Panc1 (cell line): ENCODE results near the gene PRCC. TPM values are rescaled to one million over a fixed set of nuclear protein-coding genes. Genes with fewer than 3 reads are reported as not detected.
A peak's percentile ranks its signal among the peaks of the same experiment; 100 is the strongest.

Source experiments
- ATAC-seq: fragments of 200-7000 bp; cut with Tn5 transposase; 2 replicates; pipeline ENCODE4 v1.9.1; 2020; ENCODE audit warnings: mild to moderate bottlenecking, moderate library complexity
- BruUV-seq: library from RNA; stranded (reverse); fragments of 400-500 nt; replicated peaks from 2 replicates; lab custom pipeline; 2021; lab: Mats Ljungman, UMichigan
- CTCF ChIA-PET: fragments of 300-600 bp; sonication (Branson Sonifier 250); formaldehyde crosslinking; loops from one replicate; lab custom pipeline; 2022; ENCODE audit warnings: antibody characterized with exemption; lab: Charles Lee
- POLR2A ChIA-PET: fragments of 300-600 bp; sonication (Branson Sonifier 250); formaldehyde crosslinking; loops from one replicate; lab custom pipeline; 2022; ENCODE audit warnings: antibody characterized with exemption; lab: Charles Lee
- DNase-seq: peaks from one replicate; pipeline ENCODE4 v3.0.0-alpha.2; 2010; ENCODE audit warnings: low read depth, low spot score
- H3K27ac ChIP-seq: 2 replicates; pipeline ENCODE4 v1.5.1; 2011; ENCODE audit warnings: mild to moderate bottlenecking, low read length, inconsistent platforms
- H3K27me3 ChIP-seq: fragments of 200-500 bp; sonication (Bioruptor generic); 2 replicates; pipeline ENCODE4 v1.6.0; 2014; ENCODE audit warnings: low read length, inconsistent platforms; ENCODE audit not compliant: control insufficient read depth, insufficient read depth
- H3K36me3 ChIP-seq: fragments of 200-500 bp; sonication (Bioruptor generic); 2 replicates; pipeline ENCODE4 v1.5.1; 2014; ENCODE audit warnings: inconsistent platforms, mild to moderate bottlenecking, low read length, moderate library complexity; ENCODE audit not compliant: control insufficient read depth, insufficient read depth
- H3K4me1 ChIP-seq: 2 replicates; pipeline ENCODE4 v1.5.1; 2011; ENCODE audit warnings: inconsistent platforms, mild to moderate bottlenecking, low read length, moderate library complexity; ENCODE audit not compliant: control insufficient read depth, insufficient read depth
- H3K4me3 ChIP-seq, 2 experiments: 2 replicates each; pipeline ENCODE4 v1.5.1; 2011 to 2012; ENCODE audit warnings: low read depth in 2 of 2, low read length in 2 of 2, mild to moderate bottlenecking in 2 of 2, inconsistent platforms in 1 of 2, moderate library complexity in 1 of 2
- H3K9me3 ChIP-seq: fragments of 200-500 bp; sonication (Bioruptor generic); 2 replicates; pipeline ENCODE4 v1.5.1; 2014; ENCODE audit warnings: low read depth, mild to moderate bottlenecking, inconsistent platforms, low read length, moderate library complexity; ENCODE audit not compliant: control insufficient read depth, insufficient read depth
- CTCF ChIP-seq: fragments of 450-650 bp; IDR thresholded peaks from 2 replicates; pipeline ENCODE4 v1.5.1; 2017; ENCODE audit warnings: mild to moderate bottlenecking
- POLR2AphosphoS5 ChIP-seq: IDR thresholded peaks from 2 replicates; pipeline ENCODE4 v1.6.1; 2012; ENCODE audit warnings: mild to moderate bottlenecking, low read depth, low read length, moderate library complexity
- SIN3A ChIP-seq: IDR thresholded peaks from 2 replicates; pipeline ENCODE4 v1.6.1; 2012; ENCODE audit warnings: low read depth, mild to moderate bottlenecking, low read length, moderate library complexity, borderline replicate concordance; ENCODE audit not compliant: insufficient read depth
- TCF7L2 ChIP-seq: IDR thresholded peaks from 2 replicates; pipeline ENCODE4 v1.6.1; 2011; ENCODE audit warnings: mild to moderate bottlenecking, low read depth, low read length, inconsistent platforms
- in situ Hi-C: cut with HindIII; loops from 2 replicates; pipeline ENCODE4 v1.10.0; 2016; ENCODE audit warnings: low sequenced_read_pairs, low pct_unique_long_range_greater_than_20kb
- intact Hi-C: fragments of 100-400 bp; cut with micrococcal nuclease; formaldehyde crosslinking; loops from one replicate; pipeline ENCODE4 v1.10.0; 2022; ENCODE audit not compliant: unreplicated experiment
- total RNA-seq: library from RNA; stranded (reverse); gene quantifications from one replicate; pipeline ENCODE4 v1.2.1, GENCODE V29; 2021; ENCODE audit not compliant: unreplicated experiment
- TF ChIP-seq, protein P1 (sequence below), 2 experiments: IDR thresholded peaks; 2 replicates each; pipeline ENCODE4 v1.6.1; 2011 to 2012; ENCODE audit warnings: low read depth in 2 of 2, control low read depth in 1 of 2, low read length in 1 of 2, mild to moderate bottlenecking in 1 of 2, moderate library complexity in 1 of 2; ENCODE audit not compliant: insufficient read depth in 1 of 2

Gene PRCC
- total RNA-seq, 1 experiment from 2014 or later: 78.5 TPM

DNA sequence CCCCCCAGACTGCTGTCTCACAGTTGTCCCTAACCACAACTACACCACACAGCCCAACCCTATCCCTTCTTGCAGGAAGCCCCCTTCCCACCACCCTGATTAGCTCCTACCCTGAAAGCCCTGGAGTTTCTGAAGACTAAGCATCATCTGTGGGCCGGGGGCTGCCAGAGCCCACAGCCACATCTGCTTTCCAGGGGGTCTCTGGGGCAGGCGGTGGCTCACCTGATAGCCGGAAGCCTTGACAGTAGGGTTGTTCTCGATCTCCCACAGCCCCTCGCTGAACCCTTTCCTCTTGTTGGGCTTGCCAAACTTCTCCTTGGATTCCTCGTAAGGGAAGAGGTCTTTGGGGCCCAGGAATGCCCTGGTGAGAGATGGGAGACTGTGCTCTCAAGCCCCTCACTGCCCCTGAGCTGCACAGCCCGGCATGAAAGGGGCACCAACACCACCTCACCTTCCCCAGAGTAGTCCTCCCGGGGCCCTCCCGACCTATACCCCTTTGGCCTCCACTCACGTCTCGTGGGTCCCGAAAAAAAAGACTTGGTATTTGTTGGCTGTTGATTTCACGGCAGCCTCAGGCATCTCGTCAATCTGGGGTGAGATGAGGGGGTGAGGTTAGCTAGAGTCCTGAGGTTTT lies 22.4 kb upstream of the PRCC start:
- intact Hi-C loops: no loop called here
- H3K4me3 ChIP-seq: no peak overlapping the region
- peak overlapping the region; percentile 98 for H3K27ac ChIP-seq
- ChIA-PET CTCF (no interaction called here), POLR2A (no interaction called here)
- no peaks in the 10 kb centered on the region for H3K9me3 ChIP-seq
- peaks cover 66% of the 10 kb centered on the region for H3K4me1 ChIP-seq
- DNase-seq (no peak), ATAC-seq (no peak)
- in situ Hi-C loops: no loop called here
- H3K36me3 ChIP-seq: peaks cover 24% of the 10 kb centered on the region
- TF ChIP-seq TCF7L2 (no peak), POLR2AphosphoS5 (no peak), SIN3A (no peak), CTCF (no peak)
- TF ChIP-seq, protein P1, sequence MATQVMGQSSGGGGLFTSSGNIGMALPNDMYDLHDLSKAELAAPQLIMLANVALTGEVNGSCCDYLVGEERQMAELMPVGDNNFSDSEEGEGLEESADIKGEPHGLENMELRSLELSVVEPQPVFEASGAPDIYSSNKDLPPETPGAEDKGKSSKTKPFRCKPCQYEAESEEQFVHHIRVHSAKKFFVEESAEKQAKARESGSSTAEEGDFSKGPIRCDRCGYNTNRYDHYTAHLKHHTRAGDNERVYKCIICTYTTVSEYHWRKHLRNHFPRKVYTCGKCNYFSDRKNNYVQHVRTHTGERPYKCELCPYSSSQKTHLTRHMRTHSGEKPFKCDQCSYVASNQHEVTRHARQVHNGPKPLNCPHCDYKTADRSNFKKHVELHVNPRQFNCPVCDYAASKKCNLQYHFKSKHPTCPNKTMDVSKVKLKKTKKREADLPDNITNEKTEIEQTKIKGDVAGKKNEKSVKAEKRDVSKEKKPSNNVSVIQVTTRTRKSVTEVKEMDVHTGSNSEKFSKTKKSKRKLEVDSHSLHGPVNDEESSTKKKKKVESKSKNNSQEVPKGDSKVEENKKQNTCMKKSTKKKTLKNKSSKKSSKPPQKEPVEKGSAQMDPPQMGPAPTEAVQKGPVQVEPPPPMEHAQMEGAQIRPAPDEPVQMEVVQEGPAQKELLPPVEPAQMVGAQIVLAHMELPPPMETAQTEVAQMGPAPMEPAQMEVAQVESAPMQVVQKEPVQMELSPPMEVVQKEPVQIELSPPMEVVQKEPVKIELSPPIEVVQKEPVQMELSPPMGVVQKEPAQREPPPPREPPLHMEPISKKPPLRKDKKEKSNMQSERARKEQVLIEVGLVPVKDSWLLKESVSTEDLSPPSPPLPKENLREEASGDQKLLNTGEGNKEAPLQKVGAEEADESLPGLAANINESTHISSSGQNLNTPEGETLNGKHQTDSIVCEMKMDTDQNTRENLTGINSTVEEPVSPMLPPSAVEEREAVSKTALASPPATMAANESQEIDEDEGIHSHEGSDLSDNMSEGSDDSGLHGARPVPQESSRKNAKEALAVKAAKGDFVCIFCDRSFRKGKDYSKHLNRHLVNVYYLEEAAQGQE (IDR thresholded peaks at IDR 0.05; ENCODE audit: insufficient read depth in 1 of 2, low read depth in 2 of 2, low read length in 1 of 2): no peak
- H3K27me3 ChIP-seq: no peaks in the 10 kb centered on the region
- BruUV-seq: no TSS peak

- H3K9me3 ChIP-seq: no peaks in the 10 kb centered on the region
- ATAC-seq: no peak
- peak overlapping the region; percentile 98 for H3K27ac ChIP-seq
- H3K27me3 ChIP-seq: no peaks in the 10 kb centered on the region
- peaks cover 61% of the 10 kb centered on the region for H3K4me1 ChIP-seq
- peak overlapping the region in 1 of 2 experiments; percentile 61; a peak in 1 of 4 replicates for H3K4me3 ChIP-seq
- CTCF ChIA-PET: no interaction called here
- POLR2A ChIA-PET: no interaction called here
- BruUV-seq: no TSS peak
- TF ChIP-seq TCF7L2: no peak
- TF ChIP-seq POLR2AphosphoS5: no peak
- TF ChIP-seq CTCF: no peak
- TF ChIP-seq, protein P1 (IDR thresholded peaks at IDR 0.05; ENCODE audit: insufficient read depth in 1 of 2, low read depth in 2 of 2, low read length in 1 of 2): no peak
- H3K36me3 ChIP-seq: peaks cover 27% of the 10 kb centered on the region
- in situ Hi-C loops (no loop called here), intact Hi-C loops (no loop called here)
- no peak for DNase-seq
Measured at GRCh38 chr1:156745881-156746280, 21.5 kb upstream of the PRCC start.
